Activated CD8-positive, alpha-beta T cell treated with anti-CD3 and anti-CD28 coated beads for 36 hours (primary cell): Measurements from ENCODE around the gene POLQ. TPM values are rescaled to one million over a fixed set of nuclear protein-coding genes. Genes with fewer than 3 reads are reported as not detected.
"Not testable (repeated sequence)": the region's sequence is repeated elsewhere in the genome, so short reads cannot be mapped to it uniquely, and the experiment has no call there.

Experiments
- ATAC-seq: fragments of 200-7000 bp; cut with Tn5 transposase; one replicate; pipeline ENCODE4 v1.10.0; 2021; ENCODE audit warnings: mild to moderate bottlenecking, moderate library complexity
- CTCF ChIA-PET: fragments of 350-600 bp; sonication (Branson Sonifier 250); formaldehyde crosslinking; loops from one replicate; lab custom pipeline; 2021; ENCODE audit warnings: antibody characterized with exemption; lab: Charles Lee
- POLR2A ChIA-PET: fragments of 350-600 bp; sonication (Branson Sonifier 250); formaldehyde crosslinking; loops from one replicate; lab custom pipeline; 2021; ENCODE audit warnings: antibody characterized with exemption; lab: Charles Lee
- DNase-seq: peaks from one replicate; pipeline ENCODE4 v3.0.0-alpha.2; 2020
- H3K27ac Mint-ChIP-seq: one replicate; pipeline ENCODE4 v1.8.0; 2021; ENCODE audit warnings: mild to moderate bottlenecking, mixed read lengths
- H3K27me3 Mint-ChIP-seq: one replicate; pipeline ENCODE4 v1.8.0; 2021; ENCODE audit warnings: mixed read lengths
- H3K36me3 Mint-ChIP-seq: one replicate; pipeline ENCODE4 v1.8.0; 2021; ENCODE audit warnings: low read depth, mixed read lengths
- H3K4me1 Mint-ChIP-seq: one replicate; pipeline ENCODE4 v1.8.0; 2021; ENCODE audit warnings: low read depth, mixed read lengths
- H3K4me3 Mint-ChIP-seq: one replicate; pipeline ENCODE4 v1.8.0; 2021; ENCODE audit warnings: mild to moderate bottlenecking, moderate library complexity, mixed read lengths
- H3K9me3 Mint-ChIP-seq: one replicate; pipeline ENCODE4 v1.8.0; 2021; ENCODE audit warnings: mixed read lengths
- CTCF ChIP-seq: fragments of 200-600 bp; IDR thresholded peaks from one replicate; pipeline ENCODE4 v1.8.0; 2022; ENCODE audit warnings: antibody characterized with exemption, mild to moderate bottlenecking
- intact Hi-C: fragments of 100-400 bp; cut with micrococcal nuclease; formaldehyde crosslinking; loops from one replicate; pipeline ENCODE4 v1.10.0; 2022
- total RNA-seq, 2 experiments: library from RNA; stranded (reverse); gene quantifications; one replicate each; pipeline ENCODE4 v1.2.3, GENCODE V29; 2021

Gene POLQ
- 10 to 100 TPM; 22.0 to 23.6 TPM for total RNA-seq

GRCh38 chr3:121545574-121546455 is at the start of gene POLQ:
TSS of gene POLQ (minus strand) at chr3:121545988. CDS start at chr3:121545877, 111 bp downstream.
- peak; percentile 97 for ATAC-seq
- Mint-ChIP-seq H3K9me3 (no peaks in the 10 kb centered on the region), H3K4me1 (peaks cover 7% of the 10 kb centered on the region), H3K27me3 (no peaks in the 10 kb centered on the region), H3K27ac (peak within 1 kb of the TSS; percentile 89), H3K4me3 (peak within 1 kb of the TSS; percentile 99), H3K36me3 (peaks cover 30% of the 10 kb centered on the region)
- POLR2A ChIA-PET: interaction anchor here (0.6 to 1.5 kb wide), 9 partner anchors 15 to 754 kb away, joined by 3 to 4 read pairs (median 3); partner anchors contain the start of genes EAF2, HCLS1 and IQCB1
- CTCF ChIA-PET: interaction anchor here (0.6 to 2.8 kb wide), 18 partner anchors 9 to 1482 kb away, joined by 3 to 11 read pairs (median 4); partner anchors contain the start of gene SEMA5B
- peak; percentile 95 for DNase-seq
- intact Hi-C loops: loop anchor here (2.0 to 5.0 kb wide), 3 partner anchors 289 to 711 kb away; partner anchors contain the start of genes EAF2 and IQCB1
- TF ChIP-seq CTCF: no peak

GRCh38 chr3:121594850-121595249 is 49.1 kb upstream of the POLQ start:
- ChIA-PET POLR2A (no interaction called here), CTCF (interaction anchor here (2.2 kb wide), 1 partner anchor 11 kb away, joined by 7 read pairs; no protein-coding TSS in a partner anchor)
- peaks cover 1% of the 10 kb centered on the region for H3K27me3 Mint-ChIP-seq
- H3K9me3 Mint-ChIP-seq: no peaks in the 10 kb centered on the region
- intact Hi-C loops: no loop called here
- H3K27ac Mint-ChIP-seq: no peak overlapping the region
- no peak for TF ChIP-seq CTCF
- no peaks in the 10 kb centered on the region for H3K36me3 Mint-ChIP-seq
- H3K4me3 Mint-ChIP-seq: no peak overlapping the region
- DNase-seq (no peak), ATAC-seq (no peak)
- H3K4me1 Mint-ChIP-seq: no peaks in the 10 kb centered on the region

GRCh38 chr3:121593806-121594205 is 48.0 kb upstream of the POLQ start:
- H3K36me3 Mint-ChIP-seq, ATAC-seq, H3K4me3 Mint-ChIP-seq, H3K4me1 Mint-ChIP-seq, H3K27ac Mint-ChIP-seq, intact Hi-C loops, H3K27me3 Mint-ChIP-seq, H3K9me3 Mint-ChIP-seq, CTCF ChIA-PET, POLR2A ChIA-PET, DNase-seq: not testable (repeated sequence)

- Mint-ChIP-seq H3K27ac (no peak within 1 kb of the TSS), H3K36me3 (no peaks in the 10 kb centered on the region), H3K9me3 (no peaks in the 10 kb centered on the region), H3K4me1 (no peaks in the 10 kb centered on the region), H3K4me3 (no peak within 1 kb of the TSS), H3K27me3 (peaks cover 1% of the 10 kb centered on the region)
- DNase-seq (no peak), ATAC-seq (no peak)
- intact Hi-C loops: no loop called here
- CTCF ChIA-PET: no interaction called here
- TF ChIP-seq CTCF: no peak
- POLR2A ChIA-PET: no interaction called here
Observed at GRCh38 chr3:121592856-121593702, 47.3 kb upstream of the POLQ start, which contains the start of gene FBXO40. TSS of gene FBXO40 (plus strand) at chr3:121593379. CDS start at chr3:121620576, 27,197 bp downstream.

- no peaks in the 10 kb centered on the region for H3K4me1 Mint-ChIP-seq
- no peaks in the 10 kb centered on the region for H3K9me3 Mint-ChIP-seq
- peaks cover 8% of the 10 kb centered on the region for H3K27me3 Mint-ChIP-seq
- intact Hi-C loops: no loop called here
- H3K36me3 Mint-ChIP-seq: no peaks in the 10 kb centered on the region
- no peak overlapping the region for H3K4me3 Mint-ChIP-seq
- DNase-seq (no peak), ATAC-seq (no peak)
- POLR2A ChIA-PET: no interaction called here
- no peak for TF ChIP-seq CTCF
- CTCF ChIA-PET: no interaction called here
- H3K27ac Mint-ChIP-seq: no peak overlapping the region
Observed at GRCh38 chr3:121584418-121584817, 38.6 kb upstream of the POLQ start.
